ENCODE data around the gene THSD7A.

GRCh38 chr7:11516328-11516727 is 315.7 kb downstream of the THSD7A start:
- TF ChIP-seq POLR2A (IDR thresholded peaks at IDR 0.05; ENCODE audit: low read depth, low read length) (no peak), POLR2AphosphoS5 (IDR thresholded peaks at IDR 0.05; ENCODE audit: low read depth, low read length) (no peak), POU2F2 (IDR thresholded peaks at IDR 0.05; ENCODE audit: low read depth, low read length) (no peak)

All from GM12891 (cell line).